HG03571 (cell line): ENCODE data around the gene PARD6G.

Experiments
- ATAC-seq: cut with Tn5 transposase; IDR thresholded peaks from one replicate; pipeline ENCODE4 v1.9.1; 2021; ENCODE audit not compliant: unreplicated experiment

The PARD6G gene

DNA sequence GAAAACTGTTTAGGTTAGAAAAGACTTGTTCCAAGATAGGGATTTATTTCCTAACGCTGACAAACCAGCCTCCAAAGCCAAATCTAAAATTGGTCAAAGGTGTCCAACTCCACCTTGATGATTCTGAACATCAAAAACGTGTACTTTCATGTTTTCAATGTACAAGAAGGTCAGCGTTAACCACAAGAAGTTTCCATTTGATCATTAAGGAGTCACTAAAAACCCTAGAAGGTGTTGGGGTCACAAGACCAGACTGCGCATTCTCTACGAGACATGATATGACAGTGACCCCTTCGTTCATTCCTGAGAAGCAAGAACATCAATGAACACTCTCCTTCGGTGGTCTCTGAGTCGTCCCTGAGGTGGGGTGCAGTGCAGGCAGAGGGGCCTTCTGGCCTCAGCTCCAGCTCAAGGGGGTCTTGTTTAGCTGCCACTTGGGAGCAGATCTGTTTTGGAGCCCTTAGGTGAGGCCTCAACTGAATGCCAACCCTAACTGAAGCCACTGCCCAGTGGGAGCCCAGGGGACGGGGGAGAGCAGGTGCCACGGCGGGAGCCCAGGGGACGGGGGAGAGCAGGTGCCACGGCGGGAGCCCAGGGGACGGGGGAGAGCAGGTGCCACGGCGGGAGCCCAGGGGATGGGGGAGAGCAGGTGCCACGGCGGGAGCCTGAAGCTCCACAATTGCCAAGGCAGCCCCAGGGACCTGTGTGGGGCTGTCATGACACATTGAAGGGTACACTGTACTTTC is 55.2 kb downstream of the PARD6G start:
- no peak for ATAC-seq

GRCh38 chr18:80191264-80191663 is 56.0 kb downstream of the PARD6G start:
- no peak for ATAC-seq

DNA sequence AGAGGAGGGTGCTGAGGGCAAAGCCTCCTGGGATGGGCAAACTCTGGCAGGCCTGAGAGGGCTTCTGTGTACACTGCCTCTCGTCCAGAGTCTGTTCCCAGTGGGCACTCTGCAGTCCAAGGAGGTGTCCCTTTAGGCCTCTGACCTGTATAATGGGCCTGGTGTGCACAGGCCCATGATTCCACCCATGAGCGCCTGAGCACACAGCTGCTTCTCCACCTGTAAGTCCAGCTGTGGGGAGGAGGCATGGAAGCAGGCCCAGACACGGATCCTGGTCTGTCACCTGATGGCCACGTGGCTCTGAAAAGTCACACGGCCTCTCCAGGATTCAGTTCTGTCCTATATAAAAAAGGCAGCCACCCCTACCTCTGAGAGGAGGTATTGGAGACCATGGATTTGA is 57.0 kb downstream of the PARD6G start:
- ATAC-seq, result no peak

DNA sequence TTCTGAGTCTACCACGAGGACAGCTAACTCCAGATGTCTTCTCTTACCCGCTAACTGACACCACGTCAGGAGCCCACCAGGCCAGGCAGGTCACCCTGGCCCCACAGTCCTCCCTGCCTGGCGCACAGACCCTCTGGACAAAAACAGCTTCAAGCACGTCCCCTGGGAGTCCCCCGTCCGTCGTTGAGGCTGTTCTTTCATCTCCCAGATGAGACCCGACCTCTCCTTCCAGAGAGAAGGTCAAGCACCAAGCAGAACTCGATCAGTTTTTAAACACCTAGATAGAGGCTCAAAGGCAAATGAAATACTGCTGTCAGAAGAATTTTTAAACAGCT is 57.8 kb downstream of the PARD6G start:
- no peak for ATAC-seq

- ATAC-seq, result no peak
Observed at GRCh38 chr18:80188643-80189530, 58.4 kb downstream of the PARD6G start.

DNA sequence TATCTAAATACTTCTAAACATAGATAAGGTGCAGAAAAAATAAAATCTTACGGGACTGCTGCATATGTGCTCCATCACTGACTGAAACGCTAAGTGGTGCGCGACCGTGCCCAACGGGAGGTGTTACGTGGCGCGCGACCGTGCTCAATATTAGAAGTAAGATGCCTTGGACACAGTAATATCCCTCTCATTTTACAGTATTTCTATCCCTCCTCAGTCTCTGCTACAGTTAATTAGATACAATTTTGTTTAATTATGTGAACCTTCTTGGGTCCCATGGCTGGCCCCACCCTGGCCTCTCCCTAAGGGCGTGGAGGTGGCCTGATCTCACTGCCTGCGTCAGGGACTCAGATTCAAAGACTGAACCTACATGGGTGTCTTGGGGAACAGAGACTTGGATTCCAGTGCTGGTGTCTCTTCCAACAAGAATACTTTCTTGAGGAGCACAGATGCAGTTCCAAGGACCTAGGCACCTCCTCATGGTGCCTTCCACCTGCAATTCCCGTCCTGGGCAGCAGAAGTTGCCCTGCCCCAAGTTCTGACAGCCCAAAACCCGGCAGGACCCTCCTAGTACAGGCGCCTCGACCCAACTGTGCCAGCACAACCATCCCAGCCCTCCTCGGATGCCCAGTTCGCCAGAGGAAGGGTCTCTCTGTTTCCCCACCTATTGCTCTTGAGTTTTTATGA is 59.2 kb downstream of the PARD6G start:
- no peak for ATAC-seq

GRCh38 chr18:80185545-80185944 is 61.8 kb downstream of the PARD6G start:
- ATAC-seq, result no peak

DNA sequence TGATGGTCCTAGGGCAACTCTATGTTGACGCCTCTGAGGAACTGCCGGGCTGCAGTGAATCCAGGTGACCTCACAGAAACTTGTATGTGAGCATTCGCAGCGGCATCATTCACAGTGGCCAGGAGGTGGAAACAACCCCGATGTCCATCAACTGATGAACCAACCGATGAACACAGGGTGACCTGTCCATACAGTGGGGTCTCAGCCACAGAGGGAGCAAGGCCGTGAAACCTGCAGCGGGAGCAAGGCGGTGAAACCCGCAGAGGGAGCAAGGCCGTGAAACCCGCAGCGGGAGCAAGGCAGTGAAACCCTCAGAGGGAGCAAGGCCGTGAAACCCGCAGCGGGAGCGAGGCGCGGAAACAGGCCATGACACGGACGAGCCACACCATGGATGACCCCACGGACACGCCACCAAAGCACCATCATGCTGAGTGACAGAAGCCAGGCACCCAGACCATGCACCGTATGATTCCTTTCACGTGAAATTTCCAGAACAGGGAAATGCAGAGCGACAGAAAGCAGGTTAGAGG is 63.0 kb downstream of the PARD6G start:
- ATAC-seq, result no peak

DNA sequence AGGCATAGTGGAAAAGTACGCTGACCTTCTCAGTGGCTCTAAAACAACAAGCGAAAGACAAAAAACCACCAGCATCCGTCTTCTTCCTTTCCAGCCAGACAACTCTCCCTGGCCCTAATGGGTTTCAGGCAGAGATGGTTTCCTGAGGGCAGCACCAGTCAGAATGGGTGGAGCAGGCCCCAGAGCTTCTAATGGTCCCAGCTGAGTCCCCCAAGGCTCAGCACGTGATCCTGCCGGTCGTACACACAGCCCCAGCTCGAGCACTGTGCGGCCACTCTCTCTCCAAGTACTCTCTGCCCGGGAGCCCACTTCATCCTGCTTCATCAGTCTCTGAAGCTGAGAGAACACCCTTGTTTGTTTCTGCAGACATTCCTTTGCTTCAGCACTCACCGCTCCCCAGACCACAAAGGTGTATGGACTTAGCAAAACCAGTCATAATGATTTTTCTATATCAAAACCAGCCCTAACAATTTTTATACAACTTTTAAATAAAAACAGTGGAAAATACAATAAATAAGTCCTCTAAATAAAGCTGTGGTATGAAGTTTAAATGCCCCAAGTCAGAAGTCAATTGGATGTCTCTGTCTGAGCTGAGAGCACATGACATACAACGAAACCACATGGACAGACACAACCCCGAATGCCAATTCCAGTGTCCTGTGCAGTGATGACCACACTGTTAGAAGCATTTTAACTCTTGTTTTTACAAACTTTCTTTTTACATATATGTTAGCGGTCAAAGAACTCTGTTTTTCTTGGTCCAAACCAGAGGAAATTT is 63.9 kb downstream of the PARD6G start:
- no peak for ATAC-seq

DNA sequence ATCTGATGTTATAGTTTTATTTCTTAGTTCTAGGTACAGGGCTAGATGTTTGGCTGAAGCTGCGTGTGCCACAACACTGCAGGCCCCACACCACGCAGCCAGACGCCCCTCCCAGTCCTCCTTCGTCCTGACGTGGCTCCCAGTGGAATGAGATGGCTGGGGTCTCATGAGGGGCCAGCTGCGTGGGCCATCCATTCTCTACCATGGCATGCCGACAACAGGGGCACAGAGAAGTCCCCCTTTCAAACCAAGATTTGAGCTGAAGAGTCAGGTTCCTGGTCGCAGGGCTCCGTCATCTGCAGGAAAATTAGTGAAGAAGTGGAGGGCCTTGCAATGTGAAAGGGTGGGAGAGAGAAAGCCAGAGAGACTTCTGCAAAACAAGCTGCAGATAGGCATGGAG is 64.5 kb downstream of the PARD6G start:
- ATAC-seq, result no peak

DNA sequence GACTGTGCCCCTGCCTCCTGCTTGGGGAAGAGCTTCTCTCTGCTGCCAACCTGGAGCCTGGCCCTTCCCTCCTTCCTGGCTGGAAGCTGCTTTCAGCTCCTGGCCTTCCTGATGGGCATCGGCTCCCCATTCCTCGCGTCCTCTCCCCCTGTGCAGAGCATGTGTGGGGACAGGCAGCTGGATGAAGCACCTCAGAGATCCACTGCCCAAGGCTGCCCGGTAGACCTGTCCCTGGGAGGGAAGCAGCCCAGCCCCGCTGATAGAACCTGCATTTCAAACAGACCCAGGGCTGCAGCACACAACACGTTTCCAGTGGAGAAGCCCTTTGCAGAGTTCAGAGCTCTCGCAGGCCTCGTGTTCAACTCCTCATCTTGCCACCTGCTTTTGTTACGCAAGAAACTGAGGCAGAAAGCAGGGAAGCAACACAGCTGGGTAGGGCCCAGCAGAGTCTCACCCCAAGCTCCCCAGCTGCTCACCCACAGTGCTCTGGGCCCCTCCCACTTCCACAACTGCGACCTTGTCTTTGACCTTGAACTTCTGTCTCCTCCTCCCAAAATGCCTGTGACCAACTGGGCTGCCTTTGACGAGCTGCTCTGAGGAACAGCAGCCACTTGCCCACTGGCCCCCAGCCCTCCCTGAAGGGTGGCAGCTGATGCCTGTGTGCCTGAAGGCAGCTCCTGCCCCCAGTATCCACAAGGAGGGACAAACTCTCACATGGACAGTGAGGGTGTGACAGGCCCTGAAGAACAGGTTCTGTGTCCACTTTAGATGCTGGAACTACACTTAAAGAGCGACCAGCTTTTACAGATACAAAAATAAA is 65.5 kb downstream of the PARD6G start:
- no peak for ATAC-seq

GRCh38 chr18:80180778-80181564 is 66.3 kb downstream of the PARD6G start:
- ATAC-seq, result no peak

- no peak for ATAC-seq
Observed at GRCh38 chr18:80179857-80180558, 67.3 kb downstream of the PARD6G start.

- ATAC-seq, result no peak
Observed at GRCh38 chr18:80178935-80179818, 68.1 kb downstream of the PARD6G start.

- ATAC-seq, result no peak
Observed at GRCh38 chr18:80177128-80177527, 70.2 kb downstream of the PARD6G start.

- ATAC-seq, result no peak
Observed at GRCh38 chr18:80176334-80177073, 70.8 kb downstream of the PARD6G start.
